Smooth muscle cell (in vitro differentiated cells): ENCODE data around the gene KRT86. TPM values are rescaled to one million over a fixed set of nuclear protein-coding genes. Genes with fewer than 3 reads are reported as not detected.
"Not testable (repeated sequence)": the region's sequence is repeated elsewhere in the genome, so short reads cannot be mapped to it uniquely, and the experiment has no call there.

Source experiments
- DNase-seq: peaks from one replicate; lab custom pipeline; 2025; ENCODE audit not compliant: unreplicated experiment; lab: John Stamatoyannopoulos, UW
- H2AFZ ChIP-seq: fragments of 200-600 bp; sonication (generic); 2 replicates; pipeline ENCODE4 v1.6.0; 2016; ENCODE audit warnings: antibody characterized with exemption, low read depth, mild to moderate bottlenecking
- H3F3A ChIP-seq: fragments of 200-600 bp; sonication (generic); 2 replicates; pipeline ENCODE4 v1.6.0; 2017; ENCODE audit warnings: antibody characterized with exemption, low read depth
- H3K27ac ChIP-seq: fragments of 200-600 bp; sonication (generic); 2 replicates; pipeline ENCODE4 v1.5.1; 2016; ENCODE audit warnings: low read depth, mild to moderate bottlenecking
- H3K27me3 ChIP-seq: fragments of 200-600 bp; sonication (generic); 2 replicates; pipeline ENCODE4 v1.6.1; 2016; ENCODE audit warnings: low read depth, mild to moderate bottlenecking
- H3K36me3 ChIP-seq: fragments of 200-600 bp; sonication (generic); 2 replicates; pipeline ENCODE4 v1.5.1; 2016; ENCODE audit warnings: low read depth
- H3K4me1 ChIP-seq: fragments of 200-600 bp; sonication (generic); 2 replicates; pipeline ENCODE4 v1.5.1; 2016; ENCODE audit warnings: low read depth
- H3K4me2 ChIP-seq: fragments of 200-600 bp; sonication (generic); 2 replicates; pipeline ENCODE4 v1.6.0; 2016; ENCODE audit warnings: mild to moderate bottlenecking
- H3K4me3 ChIP-seq: fragments of 200-600 bp; sonication (generic); 2 replicates; pipeline ENCODE4 v1.5.1; 2016; ENCODE audit warnings: mild to moderate bottlenecking
- H3K79me2 ChIP-seq: fragments of 200-600 bp; sonication (generic); 2 replicates; pipeline ENCODE4 v1.6.0; 2016; ENCODE audit warnings: low read depth, mild to moderate bottlenecking
- H3K9ac ChIP-seq: fragments of 200-600 bp; sonication (generic); 2 replicates; pipeline ENCODE4 v1.6.0; 2016; ENCODE audit warnings: low read depth
- H3K9me3 ChIP-seq: fragments of 200-600 bp; sonication (generic); replicated peaks from 2 replicates; pipeline ENCODE4 v1.5.1; 2016; ENCODE audit warnings: low read depth
- H4K20me1 ChIP-seq: fragments of 200-600 bp; sonication (generic); 2 replicates; pipeline ENCODE4 v1.6.0; 2016; ENCODE audit warnings: low read depth
- CTCF ChIP-seq: fragments of 200-600 bp; sonication (generic); IDR thresholded peaks from 2 replicates; pipeline ENCODE4 v1.5.1; 2017; ENCODE audit warnings: borderline replicate concordance, mild to moderate bottlenecking, antibody characterized with exemption; ENCODE audit not compliant: insufficient read depth, poor library complexity, severe bottlenecking
- WGBS: methylation state at CpG from one replicate; pipeline ENCODE4 v1.1.7; 2016; ENCODE audit warnings: low lambda C conversion rate; 5-methylcytosine and 5-hydroxymethylcytosine counted together
- polyA plus RNA-seq: library from polyadenylated mRNA; unstranded; fragments of >200 nt; fragmentation: Nextera tagmentation; extraction: Ambion mirVana; gene quantifications from 2 replicates; pipeline ENCODE4 v1.2.1, GENCODE V29; 2016
- total RNA-seq: library from RNA; depleted of rRNA; stranded (reverse); fragments of >200 nt; gene quantifications from 2 replicates; pipeline ENCODE4 v1.2.3, GENCODE V29; 2014

KRT86 gene
- total and polyA plus RNA-seq, 2 experiments from 2014 or later, result not detected

- Histone ChIP-seq H3K79me2 (no peaks in the 10 kb centered on the region), H3K27ac (no peak overlapping the region), H3K27me3 (peaks cover 22% of the 10 kb centered on the region), H4K20me1 (no peaks in the 10 kb centered on the region), H3K4me1 (no peaks in the 10 kb centered on the region), H3K4me3 (no peak overlapping the region), H3K36me3 (no peaks in the 10 kb centered on the region), H3F3A (no peaks in the 10 kb centered on the region), H2AFZ (no peak overlapping the region), H3K4me2 (no peak overlapping the region), H3K9ac (no peak overlapping the region), H3K9me3 (no peaks in the 10 kb centered on the region)
- TF ChIP-seq CTCF, result no peak
- 74% methylated on average over 3 of the region's 3 CpGs for WGBS
- DNase-seq, result no peak
Observed at GRCh38 chr12:52313461-52313860, 39.0 kb downstream of the KRT86 start.

GRCh38 chr12:52313926-52314325 is 39.5 kb downstream of the KRT86 start:
- Histone ChIP-seq H3K36me3 (no peaks in the 10 kb centered on the region), H2AFZ (no peak overlapping the region), H3K4me3 (no peak overlapping the region), H3K9me3 (no peaks in the 10 kb centered on the region), H3K79me2 (no peaks in the 10 kb centered on the region), H3K27me3 (peaks cover 25% of the 10 kb centered on the region), H3K4me1 (no peaks in the 10 kb centered on the region), H3K4me2 (no peak overlapping the region), H3F3A (no peaks in the 10 kb centered on the region), H3K27ac (no peak overlapping the region), H4K20me1 (no peaks in the 10 kb centered on the region), H3K9ac (no peak overlapping the region)
- 89% methylated on average over 9 of the region's 9 CpGs for WGBS
- no peak for TF ChIP-seq CTCF
- no peak for DNase-seq

- no peak for TF ChIP-seq CTCF
- peaks cover 31% of the 10 kb centered on the region for H3K27me3 ChIP-seq
- DNase-seq, result no peak
- no peaks in the 10 kb centered on the region for H3F3A ChIP-seq
- no peaks in the 10 kb centered on the region for H3K79me2 ChIP-seq
- H2AFZ ChIP-seq, result no peak overlapping the region
- H4K20me1 ChIP-seq, result no peaks in the 10 kb centered on the region
- H3K27ac ChIP-seq, result no peak overlapping the region
- no peaks in the 10 kb centered on the region for H3K9me3 ChIP-seq
- no peak overlapping the region for H3K4me2 ChIP-seq
- no peaks in the 10 kb centered on the region for H3K4me1 ChIP-seq
- H3K4me3 ChIP-seq, result no peak overlapping the region
- H3K36me3 ChIP-seq, result no peaks in the 10 kb centered on the region
- no peak overlapping the region for H3K9ac ChIP-seq
- 88% methylated on average over 13 of the region's 13 CpGs for WGBS
Observed at GRCh38 chr12:52314511-52314910, 40.1 kb downstream of the KRT86 start.

- H4K20me1 ChIP-seq, H3F3A ChIP-seq, H3K36me3 ChIP-seq, DNase-seq, H3K27ac ChIP-seq, H3K9me3 ChIP-seq, H3K9ac ChIP-seq, H3K79me2 ChIP-seq, H3K4me3 ChIP-seq, H3K4me1 ChIP-seq, H2AFZ ChIP-seq, H3K4me2 ChIP-seq: not testable (repeated sequence)
- TF ChIP-seq CTCF, result peak; percentile 23
- peaks cover 43% of the 10 kb centered on the region for H3K27me3 ChIP-seq
- WGBS, result 50% methylated on average over 9 of the region's 9 CpGs
Observed at GRCh38 chr12:52315721-52316120, 41.3 kb downstream of the KRT86 start.
